PFSK-1 (cell line): ENCODE measurements around the gene ENOSF1.

Experiments
- SIN3A ChIP-seq: IDR thresholded peaks from 2 replicates; pipeline ENCODE4 v1.6.1; 2012; ENCODE audit warnings: mild to moderate bottlenecking, low read length, moderate library complexity, borderline replicate concordance; ENCODE audit not compliant: insufficient read depth
- TAF1 ChIP-seq: IDR thresholded peaks from 2 replicates; pipeline ENCODE4 v1.6.1; 2012; ENCODE audit warnings: low read length, control low read depth, borderline replicate concordance; ENCODE audit not compliant: insufficient read depth

- TF ChIP-seq TAF1 (no peak), SIN3A (no peak)
These were observed 14.6 kb downstream of the ENOSF1 start for GRCh38 chr18:697800-698199.
